Breast epithelium (tissue), 4 donors: ENCODE measurements around the gene ELP2. TPM values are rescaled to one million over a fixed set of nuclear protein-coding genes. Genes with fewer than 3 reads are reported as not detected.
A peak's percentile ranks its signal among the peaks of the same experiment; 100 is the strongest.
"Not testable (repeated sequence)": the region's sequence is repeated elsewhere in the genome, so short reads cannot be mapped to it uniquely, and the experiment has no call there.

ENCODE experiments used
- DNase-seq, 2 donors: peaks; one replicate each; pipeline ENCODE4 v3.0.0-alpha.2; 2019; ENCODE audit warnings: low spot score in 2 of 2
- H3K27ac ChIP-seq, 2 donors: fragments of 200-600 bp; sonication (generic) in 1 of 2; one replicate each; pipeline ENCODE4 v1.5.1; 2016 to 2019; ENCODE audit warnings: mild to moderate bottlenecking in 1 of 2
- H3K27me3 ChIP-seq, 2 donors: fragments of 200-600 bp; sonication (generic) in 1 of 2; one replicate each; pipeline versions ENCODE4 v1.5.1 to v1.6.0; 2017 to 2019; ENCODE audit warnings: control low read depth in 1 of 2, mild to moderate bottlenecking in 1 of 2
- H3K36me3 ChIP-seq: fragments of 200-600 bp; one replicate; pipeline ENCODE4 v1.5.1; 2019
- H3K4me1 ChIP-seq, 2 donors: fragments of 200-600 bp; sonication (generic); one replicate each; pipeline ENCODE4 v1.5.1; 2016 to 2019; ENCODE audit warnings: control low read depth in 1 of 2
- H3K4me3 ChIP-seq, 3 donors: fragments of 200-600 bp; sonication (generic); 1 replicate in 2 of 3; 2 replicates in 1 of 3; pipeline ENCODE4 v1.5.1; 2016 to 2019; ENCODE audit warnings: mild to moderate bottlenecking in 3 of 3, moderate library complexity in 2 of 3
- H3K9me3 ChIP-seq, 2 donors: fragments of 200-600 bp; sonication (generic) in 1 of 2; one replicate each; pipeline ENCODE4 v1.5.1; 2016 to 2019; ENCODE audit warnings: control low read depth in 1 of 2
- CTCF ChIP-seq, 3 donors: fragments of 450-650 bp; IDR thresholded peaks; one replicate each; pipeline ENCODE4 v1.5.1; 2016 to 2017; ENCODE audit warnings: antibody characterized with exemption in 3 of 3, mild to moderate bottlenecking in 3 of 3, moderate library complexity in 3 of 3
- POLR2A ChIP-seq: fragments of 450-650 bp; IDR thresholded peaks from one replicate; pipeline ENCODE4 v1.6.1; 2016; ENCODE audit warnings: antibody characterized with exemption, mild to moderate bottlenecking, moderate library complexity
- POLR2AphosphoS5 ChIP-seq, 3 donors: sonication (generic); formaldehyde crosslinking; IDR thresholded peaks; one replicate each; pipeline ENCODE4 v1.6.1; 2017; ENCODE audit warnings: antibody characterized with exemption in 3 of 3
- intact Hi-C: fragments of 100-400 bp; cut with DNase I; formaldehyde crosslinking; loops from one replicate; pipeline ENCODE4 v1.15.1; 2023; ENCODE audit warnings: low total_unique reads
- total RNA-seq, 3 donors: library from RNA; depleted of rRNA; stranded (reverse); fragments of >200 nt; gene quantifications; one replicate each; pipeline ENCODE4 v1.1.0, GENCODE V29; 2016

The ELP2 gene
- total RNA-seq, 3 donors from 2014 or later = 66.9 to 165 (median 139) TPM

GRCh38 chr18:36108601-36109000, 21.1 kb upstream of the ELP2 start:
- Histone ChIP-seq H3K36me3 (peaks cover 3% of the 10 kb centered on the region), H3K27me3 (no peaks in the 10 kb centered on the region), H3K9me3 (no peaks in the 10 kb centered on the region), H3K4me3 (no peak overlapping the region), H3K4me1 (no peaks in the 10 kb centered on the region), H3K27ac (no peak overlapping the region)
- no peak for TF ChIP-seq CTCF (IDR thresholded peaks at IDR 0.05)
- intact Hi-C loops = no loop called here
- no peak for DNase-seq

- Histone ChIP-seq H3K27ac (no peak overlapping the region), H3K4me1 (no peaks in the 10 kb centered on the region), H3K4me3 (no peak overlapping the region), H3K9me3 (no peaks in the 10 kb centered on the region), H3K27me3 (no peaks in the 10 kb centered on the region), H3K36me3 (peaks cover 9% of the 10 kb centered on the region)
- intact Hi-C loops = no loop called here
- TF ChIP-seq CTCF (IDR thresholded peaks at IDR 0.05) (no peak), POLR2AphosphoS5 (IDR thresholded peaks at IDR 0.05) (no peak), POLR2A (no peak)
- DNase-seq = no peak
These were observed 20.0 kb upstream of the ELP2 start for GRCh38 chr18:36109737-36110136.

GRCh38 chr18:36112302-36112701, 17.4 kb upstream of the ELP2 start:
- intact Hi-C loops = no loop called here
- TF ChIP-seq CTCF (IDR thresholded peaks at IDR 0.05) (no peak), POLR2AphosphoS5 (IDR thresholded peaks at IDR 0.05) (no peak), POLR2A (no peak)
- peaks cover 9% of the 10 kb centered on the region for H3K36me3 ChIP-seq

GRCh38 chr18:36114251-36114650, 15.4 kb upstream of the ELP2 start:
- Histone ChIP-seq H3K27ac (peak overlapping the region in 1 of 2 donors; percentile 26), H3K4me3 (no peak overlapping the region), H3K27me3 (no peaks in the 10 kb centered on the region), H3K36me3 (peaks cover 9% of the 10 kb centered on the region), H3K9me3 (no peaks in the 10 kb centered on the region), H3K4me1 (no peaks in the 10 kb centered on the region)
- TF ChIP-seq CTCF (IDR thresholded peaks at IDR 0.05) (no peak), POLR2A (no peak), POLR2AphosphoS5 (IDR thresholded peaks at IDR 0.05) (no peak)
- DNase-seq = no peak
- intact Hi-C loops = no loop called here

More at GRCh38 chr18:36112302-36112701, 17.4 kb upstream of the ELP2 start:
- Histone ChIP-seq H3K27me3 (no peaks in the 10 kb centered on the region), H3K4me3 (no peak overlapping the region), H3K27ac (no peak overlapping the region), H3K4me1 (no peaks in the 10 kb centered on the region), H3K9me3 (no peaks in the 10 kb centered on the region)
- DNase-seq = no peak

- TF ChIP-seq POLR2AphosphoS5 (IDR thresholded peaks at IDR 0.05) = no peak
- Histone ChIP-seq H3K4me3 (no peak overlapping the region), H3K27me3 (no peaks in the 10 kb centered on the region), H3K4me1 (no peaks in the 10 kb centered on the region), H3K9me3 (no peaks in the 10 kb centered on the region), H3K36me3 (peaks cover 9% of the 10 kb centered on the region), H3K27ac (no peak overlapping the region)
- no peak for DNase-seq
- intact Hi-C loops = no loop called here
These were observed 15.0 kb upstream of the ELP2 start for GRCh38 chr18:36114738-36115137.

GRCh38 chr18:36116771-36117170, 12.9 kb upstream of the ELP2 start:
- H3K4me3 ChIP-seq, H3K9me3 ChIP-seq, H3K27ac ChIP-seq, intact Hi-C loops, H3K36me3 ChIP-seq, H3K27me3 ChIP-seq, H3K4me1 ChIP-seq, DNase-seq: not testable (repeated sequence)
